Neural cell (in vitro differentiated cells): ENCODE data around the gene GRIN3B.

ENCODE experiments used
- CTCF ChIP-seq: fragments of 450-650 bp; IDR thresholded peaks from 2 replicates; pipeline ENCODE4 v1.5.1; 2014; ENCODE audit warnings: antibody characterized with exemption, mild to moderate bottlenecking, moderate library complexity; ENCODE audit not compliant: poor library complexity, severe bottlenecking
- EP300 ChIP-seq: fragments of 450-650 bp; conservative IDR thresholded peaks from 2 replicates; pipeline ENCODE4 v1.6.1; 2014; ENCODE audit warnings: antibody characterized with exemption, mild to moderate bottlenecking, moderate library complexity; ENCODE audit not compliant: poor library complexity, severe bottlenecking
- EZH2 ChIP-seq: fragments of 200-600, 300-800 bp; shearing (Covaris generic), sonication (generic); IDR thresholded peaks from 2 replicates; pipeline ENCODE4 v1.6.1; 2014; ENCODE audit warnings: antibody characterized with exemption, low read length, borderline replicate concordance, mild to moderate bottlenecking; ENCODE audit not compliant: insufficient read depth, poor library complexity, severe bottlenecking
- POLR2AphosphoS5 ChIP-seq: IDR thresholded peaks from 2 replicates; pipeline ENCODE4 v1.6.1; 2012
- RAD21 ChIP-seq: fragments of 450-650 bp; conservative IDR thresholded peaks from 2 replicates; pipeline ENCODE4 v1.6.1; 2014; ENCODE audit warnings: antibody characterized with exemption, mild to moderate bottlenecking, moderate library complexity
- SMC3 ChIP-seq: fragments of 450-650 bp; conservative IDR thresholded peaks from 2 replicates; pipeline ENCODE4 v1.6.1; 2014; ENCODE audit warnings: antibody characterized with exemption, mild to moderate bottlenecking, moderate library complexity; ENCODE audit not compliant: poor library complexity
- TAF1 ChIP-seq: IDR thresholded peaks from 2 replicates; pipeline ENCODE4 v1.6.1; 2012; ENCODE audit warnings: low read depth
- TF ChIP-seq, protein P1 (sequence below): IDR thresholded peaks from 2 replicates; pipeline ENCODE4 v1.6.1; 2012; ENCODE audit warnings: borderline replicate concordance

DNA sequence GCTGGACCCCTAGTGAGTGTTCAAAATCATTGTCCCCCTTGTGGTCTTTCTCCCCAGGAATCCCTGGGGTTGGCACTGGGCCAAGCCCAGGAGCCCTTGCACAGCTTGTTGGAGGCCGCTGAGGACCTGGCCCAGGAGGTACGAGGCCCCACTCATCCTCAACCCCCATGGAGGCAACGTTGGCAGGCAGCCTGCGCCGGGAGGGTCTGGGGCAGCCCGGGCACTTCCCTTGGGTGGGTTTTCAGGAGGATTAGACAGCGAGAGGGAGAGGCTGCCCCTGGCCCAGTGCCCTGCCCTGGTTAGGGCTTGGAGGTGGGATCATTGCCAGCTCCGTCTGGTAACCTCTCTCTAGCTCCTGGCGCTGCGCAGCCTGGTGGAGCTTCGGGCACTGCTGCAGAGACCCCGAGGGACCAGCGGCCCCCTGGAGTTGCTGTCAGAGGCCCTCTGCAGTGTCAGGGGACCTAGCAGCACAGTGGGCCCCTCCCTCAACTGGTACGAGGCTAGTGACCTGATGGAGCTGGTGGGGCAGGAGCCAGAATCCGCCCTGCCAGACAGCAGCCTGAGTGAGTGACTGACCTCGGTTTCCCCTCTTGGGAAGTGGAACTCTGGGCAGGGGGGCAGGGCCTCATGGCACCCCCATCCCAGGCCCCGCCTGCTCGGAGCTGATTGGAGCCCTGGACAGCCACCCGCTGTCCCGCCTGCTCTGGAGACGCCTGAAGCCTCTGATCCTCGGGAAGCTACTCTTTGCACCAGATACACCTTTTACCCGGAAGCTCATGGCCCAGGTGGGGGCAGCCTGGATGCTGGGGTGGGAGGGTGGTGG, 42.7 kb downstream of the GRIN3B start:
- TF ChIP-seq RAD21, result no peak
- TF ChIP-seq CTCF, result no peak
- no peak for TF ChIP-seq SMC3
- TF ChIP-seq, protein P1, sequence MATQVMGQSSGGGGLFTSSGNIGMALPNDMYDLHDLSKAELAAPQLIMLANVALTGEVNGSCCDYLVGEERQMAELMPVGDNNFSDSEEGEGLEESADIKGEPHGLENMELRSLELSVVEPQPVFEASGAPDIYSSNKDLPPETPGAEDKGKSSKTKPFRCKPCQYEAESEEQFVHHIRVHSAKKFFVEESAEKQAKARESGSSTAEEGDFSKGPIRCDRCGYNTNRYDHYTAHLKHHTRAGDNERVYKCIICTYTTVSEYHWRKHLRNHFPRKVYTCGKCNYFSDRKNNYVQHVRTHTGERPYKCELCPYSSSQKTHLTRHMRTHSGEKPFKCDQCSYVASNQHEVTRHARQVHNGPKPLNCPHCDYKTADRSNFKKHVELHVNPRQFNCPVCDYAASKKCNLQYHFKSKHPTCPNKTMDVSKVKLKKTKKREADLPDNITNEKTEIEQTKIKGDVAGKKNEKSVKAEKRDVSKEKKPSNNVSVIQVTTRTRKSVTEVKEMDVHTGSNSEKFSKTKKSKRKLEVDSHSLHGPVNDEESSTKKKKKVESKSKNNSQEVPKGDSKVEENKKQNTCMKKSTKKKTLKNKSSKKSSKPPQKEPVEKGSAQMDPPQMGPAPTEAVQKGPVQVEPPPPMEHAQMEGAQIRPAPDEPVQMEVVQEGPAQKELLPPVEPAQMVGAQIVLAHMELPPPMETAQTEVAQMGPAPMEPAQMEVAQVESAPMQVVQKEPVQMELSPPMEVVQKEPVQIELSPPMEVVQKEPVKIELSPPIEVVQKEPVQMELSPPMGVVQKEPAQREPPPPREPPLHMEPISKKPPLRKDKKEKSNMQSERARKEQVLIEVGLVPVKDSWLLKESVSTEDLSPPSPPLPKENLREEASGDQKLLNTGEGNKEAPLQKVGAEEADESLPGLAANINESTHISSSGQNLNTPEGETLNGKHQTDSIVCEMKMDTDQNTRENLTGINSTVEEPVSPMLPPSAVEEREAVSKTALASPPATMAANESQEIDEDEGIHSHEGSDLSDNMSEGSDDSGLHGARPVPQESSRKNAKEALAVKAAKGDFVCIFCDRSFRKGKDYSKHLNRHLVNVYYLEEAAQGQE, result no peak
- TF ChIP-seq EP300, result no peak
- TF ChIP-seq TAF1, result no peak
- TF ChIP-seq POLR2AphosphoS5, result no peak
- no peak for TF ChIP-seq EZH2
